Fibroblast of pulmonary artery (primary cell): ENCODE data around the gene EPHA10.

Experiments
- DNase-seq: peaks from one replicate; pipeline ENCODE4 v3.0.0-alpha.2; 2010; ENCODE audit warnings: low read depth
- H3K4me3 ChIP-seq: replicated peaks from 2 replicates; pipeline ENCODE4 v1.5.1; 2011; ENCODE audit warnings: low read depth, mild to moderate bottlenecking, control low read depth, low read length, moderate library complexity
- CTCF ChIP-seq: IDR thresholded peaks from 2 replicates; pipeline ENCODE4 v1.5.1; 2011; ENCODE audit warnings: mild to moderate bottlenecking, control low read depth, low read length, inconsistent platforms; ENCODE audit errors: missing control alignments

The EPHA10 gene

GRCh38 chr1:37682334-37682987, 82.5 kb downstream of the EPHA10 start:
- peak; percentile 77 for DNase-seq
- H3K4me3 ChIP-seq = no peak overlapping the region
- TF ChIP-seq CTCF = peak; percentile 88

- H3K4me3 ChIP-seq = no peak overlapping the region
- DNase-seq = no peak
- TF ChIP-seq CTCF = no peak
Measured at GRCh38 chr1:37680933-37681332, 84.0 kb downstream of the EPHA10 start.

GRCh38 chr1:37677808-37678207, 87.1 kb downstream of the EPHA10 start:
- TF ChIP-seq CTCF = no peak
- no peak overlapping the region for H3K4me3 ChIP-seq
- no peak for DNase-seq

GRCh38 chr1:37677143-37677439, 87.8 kb downstream of the EPHA10 start:
- no peak overlapping the region for H3K4me3 ChIP-seq
- no peak for TF ChIP-seq CTCF
- no peak for DNase-seq

DNA sequence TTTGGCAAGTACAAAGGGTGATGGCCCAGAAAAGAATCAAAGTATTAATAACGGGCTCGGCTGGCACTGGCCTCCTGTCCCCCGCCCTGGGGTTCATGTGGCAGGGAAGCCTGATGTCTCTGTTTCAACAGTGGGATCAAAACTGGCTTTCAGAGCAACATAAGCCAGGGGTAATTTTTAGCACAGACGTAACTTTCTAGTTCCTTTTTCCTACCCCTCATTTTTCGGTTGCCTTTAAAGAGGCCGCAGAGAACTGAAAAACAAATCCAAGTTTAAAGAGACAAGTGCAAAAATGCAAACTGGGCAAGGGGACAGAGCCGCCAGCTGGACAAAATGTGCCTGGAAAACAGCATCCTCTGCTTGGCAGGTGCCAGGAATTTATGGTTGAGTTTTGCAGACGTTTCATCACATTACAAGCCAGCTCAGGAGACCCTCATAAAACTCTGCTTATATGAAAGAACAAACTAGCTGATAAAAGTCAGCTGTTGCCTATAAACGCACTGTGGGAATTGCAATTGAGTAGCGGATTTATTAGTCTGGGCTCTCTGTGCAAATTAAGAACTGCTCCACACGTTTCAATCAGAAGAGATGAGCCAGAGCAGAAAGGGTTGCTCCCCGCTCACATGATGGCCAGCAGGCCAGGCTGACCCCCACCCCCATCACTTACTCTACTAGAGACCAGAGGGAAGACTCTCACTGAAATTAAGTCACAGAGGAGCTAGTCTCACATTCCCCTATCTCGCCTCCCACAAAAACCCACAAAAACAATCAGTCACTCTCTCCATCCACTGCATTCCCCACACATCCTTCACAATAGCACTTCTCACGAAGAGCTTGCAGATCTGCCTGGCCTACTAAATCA, 88.4 kb downstream of the EPHA10 start:
- DNase-seq = no peak
- no peak for TF ChIP-seq CTCF
- H3K4me3 ChIP-seq = no peak overlapping the region

- DNase-seq = no peak
- H3K4me3 ChIP-seq = no peak overlapping the region
- no peak for TF ChIP-seq CTCF
Measured at GRCh38 chr1:37673920-37674319, 91.0 kb downstream of the EPHA10 start.
